K562 (cell line): ENCODE measurements around the gene SERGEF.

Experiments
- CBX2 ChIP-seq: fragments of 200-600 bp; sonication (generic); IDR thresholded peaks from one replicate; pipeline ENCODE4 v1.6.1; 2012; ENCODE audit warnings: mild to moderate bottlenecking, low read length, inconsistent platforms; ENCODE audit not compliant: insufficient read depth, poor library complexity, severe bottlenecking
- EP300 ChIP-seq: IDR thresholded peaks from 2 replicates; pipeline ENCODE4 v1.6.1; 2012; ENCODE audit warnings: low read length, improper control_type of control experiment
- HOMEZ ChIP-seq: fragments of 250-450 bp; sonication (Bioruptor Pico); IDR thresholded peaks from 2 replicates; pipeline ENCODE4 v1.4.0; 2020; ENCODE audit warnings: mild to moderate bottlenecking, moderate library complexity
- POLR2A ChIP-seq: fragments of 450-650 bp; conservative IDR thresholded peaks from 2 replicates; pipeline ENCODE4 v1.6.1; 2016
- RCOR1 ChIP-seq, 2 experiments: IDR thresholded peaks; 2 replicates each; pipeline ENCODE4 v1.6.1; 2012; ENCODE audit warnings: low read depth in 2 of 2, low read length in 2 of 2, borderline replicate concordance in 1 of 2, improper control_type of control experiment in 1 of 2
- SP1 ChIP-seq: sonication (generic); formaldehyde crosslinking; IDR thresholded peaks from 2 replicates; pipeline ENCODE4 v1.8.1; 2022; ENCODE audit warnings: mild to moderate bottlenecking, missing genetic modification reagents
- ZFP30 ChIP-seq: fragments of 250-450 bp; sonication (Bioruptor Pico); IDR thresholded peaks from 2 replicates; pipeline ENCODE4 v1.8.0; 2022; ENCODE audit warnings: moderate library complexity, mild to moderate bottlenecking, inconsistent platforms, borderline replicate concordance
- ZNF274 ChIP-seq: IDR thresholded peaks from 2 replicates; pipeline ENCODE4 v1.6.1; 2011; ENCODE audit warnings: low read depth, mild to moderate bottlenecking, low read length, moderate library complexity, borderline replicate concordance
- ZNF655 ChIP-seq: fragments of 250-450 bp; sonication (Bioruptor Pico); IDR thresholded peaks from 2 replicates; pipeline ENCODE4 v1.5.0; 2021

- TF ChIP-seq ZFP30 (no peak), ZNF274 (no peak), CBX2 (no peak), SP1 (CRISPR knock-in tag) (no peak), EP300 (no peak), RCOR1 (IDR thresholded peaks at IDR 0.05; ENCODE audit: borderline replicate concordance in 1 of 2, low read depth in 2 of 2, low read length in 2 of 2) (no peak), POLR2A (no peak), HOMEZ (no peak), ZNF655 (no peak)
Observed at GRCh38 chr11:17810746-17811145, 202.1 kb downstream of the SERGEF start.
